DMS114 treated with DMSO at 0.1 percent for 48 hours (cell line): ENCODE measurements around the gene KCNC2.

Source experiments
- DNase-seq: peaks from one replicate; lab custom pipeline; 2025; ENCODE audit not compliant: unreplicated experiment; lab: John Stamatoyannopoulos, UW

KCNC2 gene

GRCh38 chr12:75162845-75163244 lies 46.8 kb downstream of the KCNC2 start:
- no peak for DNase-seq

DNA sequence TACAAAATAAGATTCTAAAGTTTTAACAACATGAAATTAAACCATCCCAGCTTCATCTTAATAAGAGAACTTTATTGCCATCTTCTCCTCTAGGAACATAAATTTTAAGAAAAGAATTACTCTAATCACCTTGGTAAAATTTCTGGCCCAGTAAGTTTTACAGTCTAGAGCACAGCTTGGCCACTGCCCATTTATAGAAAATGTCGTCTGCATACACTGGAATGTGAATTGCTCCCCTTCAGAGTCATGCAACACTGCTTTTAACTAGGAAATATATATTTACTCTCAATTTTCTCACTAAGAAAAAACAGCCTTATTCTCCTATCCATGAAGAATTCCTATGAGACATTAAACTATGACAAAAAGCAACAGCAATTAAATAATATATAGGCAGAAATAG lies 48.2 kb downstream of the KCNC2 start:
- no peak for DNase-seq

DNA sequence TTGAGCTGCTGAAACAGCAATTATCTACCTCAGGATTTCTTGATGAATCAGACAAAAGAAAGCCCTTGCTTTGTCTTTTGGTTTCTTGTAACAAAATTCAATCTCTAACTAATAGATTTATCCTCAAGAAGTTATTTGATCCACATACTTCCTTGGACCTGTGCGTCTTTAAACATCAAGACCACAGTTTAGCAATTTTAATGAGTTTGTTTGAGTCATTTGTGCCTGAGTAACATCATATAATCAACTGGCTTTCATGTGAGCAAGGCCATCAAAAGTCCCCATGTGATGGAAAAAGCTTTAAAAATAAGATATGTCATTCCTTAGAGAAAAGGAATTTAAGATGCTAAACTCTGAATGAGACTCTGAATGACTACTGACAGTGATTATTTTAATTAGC lies 52.3 kb downstream of the KCNC2 start:
- DNase-seq, result no peak

- DNase-seq, result no peak
Measured at GRCh38 chr12:75155962-75156361, 53.7 kb downstream of the KCNC2 start.

DNA sequence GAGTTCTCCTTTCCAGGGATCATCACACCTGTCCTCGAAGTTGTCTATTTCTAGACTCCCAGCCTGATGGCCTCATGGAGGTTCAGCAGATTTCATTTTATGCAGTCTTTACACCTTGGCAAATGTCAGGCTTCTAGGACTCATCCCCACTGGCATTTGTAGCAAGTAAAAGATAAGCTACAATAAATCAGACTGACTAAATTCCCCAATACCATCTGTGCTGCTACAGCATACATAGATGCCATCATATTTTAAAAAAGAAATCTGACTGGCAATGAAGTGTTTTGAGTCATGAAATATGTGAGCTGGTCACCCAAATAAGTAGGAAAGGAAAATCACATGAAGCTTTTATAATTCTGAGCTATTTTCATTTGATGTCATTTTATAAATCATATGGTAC lies 55.3 kb downstream of the KCNC2 start:
- no peak for DNase-seq

DNA sequence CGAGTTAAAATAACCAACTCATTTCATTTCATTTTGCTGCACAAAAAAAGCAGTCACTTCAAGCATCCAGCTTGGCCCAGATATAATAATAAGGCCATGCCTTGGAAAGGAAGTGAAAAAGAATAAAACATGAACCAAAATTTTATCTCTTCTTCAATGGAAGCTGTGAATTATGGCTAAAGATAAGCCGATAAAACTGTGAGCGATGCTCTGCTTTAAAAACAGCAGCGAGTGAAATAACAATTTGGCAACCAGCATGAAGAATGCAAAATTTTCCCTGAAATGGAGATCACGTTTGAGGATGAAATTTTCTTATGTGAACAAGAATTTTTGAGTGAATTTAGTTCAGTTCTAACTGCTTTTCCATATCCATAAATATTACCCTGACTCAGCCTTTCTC lies 70.4 kb downstream of the KCNC2 start:
- DNase-seq, result no peak

GRCh38 chr12:75137896-75138295 lies 71.7 kb downstream of the KCNC2 start:
- DNase-seq, result no peak

DNA sequence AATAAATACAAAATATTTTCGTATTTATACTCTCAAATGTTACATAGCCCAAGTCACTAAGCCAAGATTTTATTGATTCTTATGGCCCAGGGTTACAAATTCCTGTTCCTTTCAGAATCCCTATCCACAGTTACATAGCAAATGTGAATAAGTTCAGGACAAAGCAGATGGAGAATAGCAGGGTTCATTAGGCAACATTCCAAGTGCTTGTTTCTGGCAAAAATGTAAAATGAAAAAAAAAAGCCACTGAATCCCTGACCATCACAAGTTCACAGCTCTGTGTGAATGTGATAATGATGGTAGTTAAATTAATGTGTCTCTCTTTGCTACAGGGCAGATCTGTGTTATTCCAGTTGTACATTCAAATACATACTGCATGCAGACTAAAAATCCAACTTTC lies 74.6 kb downstream of the KCNC2 start:
- DNase-seq, result no peak

DNA sequence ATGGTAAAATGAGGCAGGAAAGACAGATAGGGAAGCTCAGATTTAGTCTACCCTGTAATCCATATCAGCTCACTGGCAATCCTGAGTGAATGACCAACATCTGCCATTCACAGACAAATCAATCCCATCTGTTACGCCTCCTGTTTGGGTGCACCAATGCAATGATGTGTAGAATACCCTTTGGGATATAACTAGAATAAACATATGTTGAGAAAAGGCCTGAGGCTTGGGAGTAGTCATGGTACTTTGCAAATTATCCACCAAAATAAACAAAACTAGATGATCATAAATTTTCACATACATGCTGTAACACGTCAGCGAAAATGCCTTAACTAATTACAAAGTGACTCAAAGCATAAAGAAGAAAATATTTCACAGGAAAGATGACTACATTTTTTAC lies 78.8 kb downstream of the KCNC2 start:
- no peak for DNase-seq

DNA sequence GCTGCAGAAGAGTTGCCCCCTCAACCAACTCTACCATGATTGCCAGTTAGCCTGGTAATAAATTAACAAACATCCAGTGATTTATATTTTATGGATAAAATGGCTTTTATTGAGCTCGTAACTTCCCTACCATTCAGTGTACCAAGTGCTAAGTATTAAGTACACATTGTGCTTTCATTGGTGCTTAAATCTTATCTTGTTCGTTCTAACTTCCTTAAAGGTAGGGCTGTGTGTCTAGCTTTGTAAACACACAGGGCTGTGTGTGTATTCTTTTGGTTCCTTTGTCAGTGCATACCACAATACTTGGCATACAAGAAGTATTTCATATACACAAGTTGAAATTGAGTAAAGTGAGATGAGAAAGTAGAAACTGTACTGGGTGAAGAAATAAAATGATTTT lies 80.4 kb downstream of the KCNC2 start:
- no peak for DNase-seq

DNA sequence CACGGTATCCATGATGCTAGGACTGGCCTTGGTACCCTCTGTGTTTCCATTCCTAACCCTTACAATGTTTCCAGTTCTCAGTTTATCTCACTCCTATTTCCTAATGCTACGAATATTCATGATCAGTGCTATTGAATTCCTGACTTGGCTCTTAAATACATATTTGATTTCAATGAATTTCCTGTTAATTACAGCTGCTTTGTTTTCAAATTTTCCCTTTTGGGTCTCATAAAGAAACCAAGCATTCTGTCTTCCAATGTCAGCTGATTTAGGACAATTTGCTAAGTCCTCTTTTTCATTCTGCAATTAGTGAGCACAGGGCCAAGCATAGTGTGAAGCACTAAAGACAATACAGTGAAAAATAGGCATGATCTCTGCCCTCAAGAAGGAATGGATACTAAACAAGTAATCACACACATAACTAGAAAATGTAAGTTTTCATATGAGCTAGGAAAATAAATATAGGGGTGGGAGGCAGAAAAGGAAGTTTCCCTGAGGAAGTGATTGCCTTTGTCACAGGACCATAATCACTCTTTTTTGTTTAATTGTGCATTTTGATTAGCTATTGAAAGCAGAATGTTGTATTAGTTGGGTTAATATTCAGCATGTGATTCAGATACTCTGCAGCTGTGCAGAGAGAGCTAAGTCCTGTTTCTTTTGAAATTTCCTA lies 88.5 kb downstream of the KCNC2 start:
- DNase-seq, result no peak

- DNase-seq, result no peak
Measured at GRCh38 chr12:75120311-75120711, 89.3 kb downstream of the KCNC2 start.

GRCh38 chr12:75116646-75117198 lies 92.9 kb downstream of the KCNC2 start:
- DNase-seq, result no peak

DNA sequence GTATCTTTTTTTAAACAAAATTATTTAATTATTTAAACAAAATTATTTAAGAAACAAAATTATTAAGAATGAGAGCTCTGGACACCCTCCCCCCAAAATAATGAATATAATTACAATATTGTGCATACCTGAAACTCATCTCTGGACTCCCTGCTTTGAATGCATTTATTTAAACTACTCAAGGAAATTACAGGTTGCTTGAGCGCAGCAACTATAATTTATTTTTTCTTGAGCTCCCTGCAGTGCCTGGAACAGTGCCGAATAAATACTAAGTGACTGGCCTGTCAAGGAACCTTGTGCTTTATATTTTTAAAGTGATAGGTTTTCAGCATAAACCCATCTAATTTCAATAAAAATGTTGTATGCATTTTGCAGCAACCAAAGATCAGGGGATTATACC lies 93.9 kb downstream of the KCNC2 start:
- no peak for DNase-seq

GRCh38 chr12:75103822-75104221 lies 105.8 kb downstream of the KCNC2 start:
- DNase-seq, result no peak

DNA sequence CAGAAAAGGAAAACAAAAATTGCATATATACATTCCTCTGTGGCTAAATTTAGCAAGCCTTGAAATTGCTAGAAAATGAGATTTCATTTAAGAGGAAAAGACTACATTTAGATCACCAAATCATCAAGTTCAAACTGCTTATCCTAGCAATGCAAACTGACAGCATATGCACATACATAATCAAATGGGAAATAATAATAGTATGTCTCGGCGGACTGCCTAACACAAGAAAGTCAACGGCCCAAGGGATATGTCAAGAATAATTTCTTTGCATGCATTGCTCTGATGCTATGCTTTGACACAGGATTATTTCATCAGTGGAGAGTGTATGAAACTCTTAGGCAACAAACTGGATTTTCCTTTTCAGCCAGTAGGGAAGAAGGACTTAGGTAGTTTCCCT lies 107.9 kb downstream of the KCNC2 start:
- no peak for DNase-seq

- DNase-seq, result no peak
Measured at GRCh38 chr12:75099210-75099609, 110.4 kb downstream of the KCNC2 start.

DNA sequence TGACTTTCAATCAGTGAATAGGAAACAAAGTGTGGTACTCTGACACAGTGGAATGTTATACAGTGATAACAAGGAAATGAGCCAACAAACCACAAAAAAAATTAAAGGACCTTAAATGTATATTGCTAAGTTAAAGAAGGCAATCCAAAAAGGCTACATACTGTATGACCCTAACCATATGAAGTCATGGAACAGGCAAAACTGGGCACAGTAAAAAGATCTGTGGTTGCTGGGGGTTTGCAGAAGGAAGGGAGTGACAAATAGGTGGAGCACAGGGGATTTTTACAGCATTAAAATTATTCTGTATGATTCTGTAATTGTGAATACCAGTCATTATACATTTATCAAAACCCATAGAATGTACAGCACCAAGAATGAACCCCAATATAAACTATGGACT lies 112.6 kb downstream of the KCNC2 start:
- DNase-seq, result no peak

GRCh38 chr12:75087654-75088053 lies 122.0 kb downstream of the KCNC2 start:
- no peak for DNase-seq

GRCh38 chr12:75086091-75087038 lies 123.3 kb downstream of the KCNC2 start:
- DNase-seq, result no peak

- DNase-seq, result no peak
Measured at GRCh38 chr12:75081305-75081704, 128.3 kb downstream of the KCNC2 start.

- no peak for DNase-seq
Measured at GRCh38 chr12:75080582-75080981, 129.1 kb downstream of the KCNC2 start.
